SIG-M5 treated with dmso at 0.1 percent for 504 hours (cell line): ENCODE data around the gene IDH3A.
"Not testable (repeated sequence)": the region's sequence is repeated elsewhere in the genome, so short reads cannot be mapped to it uniquely, and the experiment has no call there.

Source experiments
- DNase-seq: peaks from one replicate; lab custom pipeline; 2025; ENCODE audit not compliant: unreplicated experiment; lab: John Stamatoyannopoulos, UW

Gene IDH3A

DNA sequence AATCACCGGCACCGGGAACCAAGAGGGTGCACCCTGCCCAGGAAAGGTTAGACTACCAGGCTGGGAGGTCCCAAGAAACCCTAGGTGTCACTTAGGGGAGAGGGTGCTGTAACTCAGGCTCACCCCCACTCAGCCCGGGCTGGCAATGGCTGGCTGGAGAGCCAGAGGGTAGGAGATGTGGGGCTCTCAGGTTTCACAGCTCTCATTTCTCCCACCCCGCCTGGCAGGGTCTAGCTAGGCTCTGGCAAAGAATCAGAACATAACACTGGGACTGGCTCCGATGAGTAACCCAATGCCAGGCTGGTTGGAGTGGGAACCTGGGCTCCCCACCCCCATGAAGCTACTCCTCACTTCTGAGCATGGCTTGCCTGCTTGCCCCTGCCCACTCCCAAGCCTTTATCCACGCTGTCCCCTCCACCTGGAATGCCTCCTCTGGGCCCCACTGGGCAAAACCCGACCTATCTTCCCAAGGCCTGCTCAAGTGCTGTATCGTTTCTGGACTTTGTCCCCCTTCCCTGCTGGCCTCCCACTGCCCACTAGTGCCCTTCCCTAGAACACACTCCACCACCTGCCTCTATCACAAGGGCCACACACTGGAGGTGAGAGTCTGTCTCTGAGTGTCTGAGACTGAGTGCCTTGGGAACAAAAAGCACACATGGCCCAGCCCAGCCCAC lies 19.9 kb upstream of the IDH3A start:
- no peak for DNase-seq

GRCh38 chr15:78129751-78130287 lies 19.3 kb upstream of the IDH3A start:
- no peak for DNase-seq

- no peak for DNase-seq
Measured at GRCh38 chr15:78130466-78131294, 18.5 kb upstream of the IDH3A start.

GRCh38 chr15:78131295-78132061 lies 17.7 kb upstream of the IDH3A start, which contains the start of gene CIB2:
Gene CIB2, minus strand, starts transcription at chr15:78131445. Its CDS starts 230 bp downstream, at chr15:78131215.
- peak; percentile 40 for DNase-seq

- DNase-seq = no peak
Measured at GRCh38 chr15:78133801-78134200, 15.4 kb upstream of the IDH3A start.

GRCh38 chr15:78139578-78139977 lies 9.6 kb upstream of the IDH3A start:
- DNase-seq = no peak

DNA sequence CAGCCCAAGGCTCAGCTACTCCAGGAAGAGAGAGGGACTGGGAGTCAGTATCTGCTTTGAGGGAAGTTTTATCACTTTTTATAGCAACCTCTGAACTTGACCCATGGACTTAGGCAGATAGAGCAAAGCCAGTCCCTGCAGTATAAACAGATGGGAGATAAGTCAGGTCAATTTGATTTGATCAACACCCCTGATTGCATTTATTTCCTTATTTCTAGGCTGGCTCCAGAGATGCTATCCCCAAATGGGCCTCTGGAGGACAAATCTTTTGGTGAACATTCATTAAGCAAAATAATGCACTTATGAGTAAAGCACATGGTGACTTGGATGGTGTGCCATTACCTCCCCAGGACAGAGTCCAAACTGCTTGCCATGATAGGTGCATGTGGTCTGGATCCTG lies 8.9 kb upstream of the IDH3A start:
- no peak for DNase-seq

- no peak for DNase-seq
Measured at GRCh38 chr15:78142332-78142731, 6.8 kb upstream of the IDH3A start.

GRCh38 chr15:78146425-78147154 lies 2.6 kb upstream of the IDH3A start:
- no peak for DNase-seq

DNA sequence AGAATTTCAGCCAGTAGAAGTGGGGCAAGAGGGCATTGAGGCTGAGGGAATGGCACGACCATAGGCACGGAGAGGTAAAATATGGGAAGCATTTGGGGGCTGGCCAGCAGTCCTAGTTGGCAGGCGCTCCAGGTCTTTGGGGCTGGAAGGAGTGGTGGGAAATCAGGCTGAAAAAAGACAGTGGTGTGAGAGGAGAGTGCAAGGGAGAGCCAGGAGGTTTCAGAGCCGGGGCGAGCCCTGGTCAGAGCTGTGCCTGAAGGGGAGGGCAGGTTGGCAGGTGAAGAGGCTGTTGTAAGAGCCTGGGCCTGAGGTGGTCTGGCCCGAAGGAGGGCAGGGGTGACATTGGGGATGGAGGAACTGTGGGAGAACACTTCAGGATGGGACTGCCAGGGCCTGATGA lies 1.6 kb upstream of the IDH3A start:
- DNase-seq = no peak

DNA sequence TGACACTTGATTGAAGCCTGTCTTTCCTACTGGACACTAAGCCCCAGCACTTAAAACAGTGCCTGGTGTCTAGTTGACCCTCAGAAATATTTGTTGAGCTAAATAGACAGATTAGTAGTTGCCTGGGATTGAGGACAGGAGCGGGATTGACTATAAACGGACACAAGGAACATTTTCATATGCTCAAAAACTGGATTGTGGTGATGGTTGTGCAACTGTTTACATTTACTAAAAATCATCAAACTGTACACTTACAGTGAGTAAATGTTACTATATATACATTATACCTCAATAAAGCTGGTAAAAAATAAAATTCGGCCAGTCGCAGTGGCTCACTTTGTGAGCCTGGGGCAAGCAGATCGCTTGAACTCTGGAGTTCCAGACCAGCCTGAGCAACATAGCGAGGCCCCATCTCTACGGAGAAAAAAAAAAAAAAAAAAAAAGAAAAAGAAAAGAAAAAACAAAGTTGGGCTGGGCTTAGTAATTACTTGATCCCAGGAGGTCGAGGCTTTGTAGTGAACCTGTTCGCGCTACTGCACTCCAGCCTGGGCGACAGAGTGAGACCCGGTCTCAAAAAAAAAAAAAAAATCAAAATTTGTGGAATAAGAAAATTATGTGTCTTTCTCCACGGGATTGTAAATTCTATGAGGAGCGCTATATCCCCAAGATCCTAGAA lies 632 bp upstream of the IDH3A start:
- DNase-seq = no peak

DNA sequence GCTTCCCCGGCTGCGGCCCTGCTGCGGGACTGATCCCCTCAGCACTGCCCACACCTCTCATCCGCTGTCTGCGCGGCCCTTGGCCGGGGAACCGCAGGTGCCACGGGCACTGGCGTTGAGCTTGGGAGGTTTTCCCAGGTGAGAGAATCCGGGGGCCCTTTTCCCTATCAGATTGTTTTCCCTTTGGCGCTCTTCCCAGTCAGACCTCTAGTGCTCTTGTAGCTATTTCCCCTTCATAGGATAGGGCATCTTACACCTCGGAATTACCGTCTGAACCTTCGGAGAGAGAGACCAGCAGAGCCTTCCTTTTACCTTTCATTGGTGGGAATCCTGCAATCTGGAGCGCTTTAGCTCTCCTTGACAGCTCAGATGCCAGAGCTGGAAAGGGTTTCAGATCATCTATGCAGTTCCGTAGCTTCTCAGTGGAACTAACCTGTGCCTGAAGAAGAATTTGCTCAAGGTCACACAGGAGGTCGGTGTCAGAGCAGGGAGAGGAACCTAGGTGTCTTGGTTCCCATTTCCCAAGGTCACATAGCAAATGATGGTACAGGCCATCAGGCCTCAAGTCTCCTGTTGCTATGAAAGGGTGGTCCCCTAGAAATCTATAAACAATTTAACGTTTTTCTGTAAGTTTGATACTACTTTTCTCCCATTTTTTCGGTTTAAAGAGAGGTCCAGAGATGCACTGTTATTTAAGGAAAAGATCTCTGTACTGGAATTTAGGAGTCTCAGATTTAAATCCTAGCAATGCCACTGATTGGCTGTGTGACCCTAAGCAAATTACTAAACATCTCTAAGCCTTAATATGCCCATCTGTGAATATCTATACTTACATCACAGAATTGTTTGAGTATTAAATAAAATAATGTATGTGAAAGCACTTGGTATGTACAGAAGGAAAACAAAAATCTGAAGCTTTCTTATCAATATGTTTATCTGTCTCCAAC lies 916 bp downstream of the IDH3A start:
- no peak for DNase-seq

DNA sequence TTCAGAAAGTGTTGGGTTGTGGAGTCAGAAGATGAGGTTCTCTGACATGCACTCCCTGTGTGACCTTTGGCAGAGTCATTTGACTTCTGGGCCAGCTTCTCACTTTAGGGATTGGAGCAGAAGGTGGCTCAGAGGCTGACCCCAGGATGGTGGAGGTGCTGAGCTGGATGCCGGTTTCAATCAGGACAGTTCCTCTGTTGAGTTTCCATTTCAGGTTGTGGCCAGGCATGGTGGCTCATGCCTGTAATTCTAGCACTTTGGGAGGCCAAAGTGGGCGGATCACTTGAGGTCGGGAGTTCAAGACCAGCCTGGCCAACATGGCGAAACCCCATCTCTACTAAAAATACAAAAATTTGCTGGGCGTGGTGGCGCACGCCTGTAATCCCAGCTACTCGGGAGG lies 1.9 kb downstream of the IDH3A start:
- not testable (repeated sequence) for DNase-seq

GRCh38 chr15:78154955-78155354 lies 5.8 kb downstream of the IDH3A start:
- no peak for DNase-seq

- no peak for DNase-seq
Measured at GRCh38 chr15:78155355-78155939, 6.3 kb downstream of the IDH3A start.

DNA sequence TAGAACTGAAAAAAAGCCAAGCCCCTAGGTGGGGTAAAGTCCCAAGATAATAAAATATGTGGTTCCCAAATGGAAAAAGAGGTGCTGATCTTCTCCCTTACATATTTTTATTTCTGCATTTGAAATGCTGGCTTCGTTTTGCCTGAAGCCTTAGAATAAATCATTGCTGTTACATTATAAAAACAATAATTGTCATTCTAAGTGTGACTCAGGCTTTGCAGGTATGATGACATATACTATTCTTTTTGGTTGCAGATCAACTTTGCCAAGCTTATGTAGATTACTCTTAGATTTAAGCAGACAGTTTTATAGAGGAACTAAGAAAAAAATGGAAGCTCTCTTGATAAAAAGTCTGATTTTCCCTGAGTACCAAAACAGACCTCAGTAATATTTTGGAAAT lies 7.5 kb downstream of the IDH3A start:
- DNase-seq = no peak

- no peak for DNase-seq
Measured at GRCh38 chr15:78157203-78157602, 8.0 kb downstream of the IDH3A start.

DNA sequence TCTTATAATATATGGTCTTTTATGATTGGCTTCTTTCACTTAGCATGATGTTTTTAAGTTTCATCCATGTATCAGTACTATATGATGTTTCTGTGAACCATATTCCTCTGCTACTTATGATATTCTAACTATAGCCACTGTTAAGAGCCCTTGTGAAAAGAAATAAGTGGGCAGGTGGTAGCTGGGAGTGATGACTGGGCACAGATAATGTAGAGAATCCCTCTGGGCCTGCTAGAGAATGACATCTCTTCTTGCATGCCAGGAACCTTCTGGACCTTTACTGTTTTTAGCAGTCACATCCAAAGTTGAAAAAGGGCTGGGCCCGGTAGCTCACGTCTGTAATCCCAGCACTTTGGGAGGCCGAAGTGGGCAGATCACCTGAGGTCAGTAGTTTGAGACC lies 10.2 kb downstream of the IDH3A start:
- no peak for DNase-seq

- DNase-seq = no peak
Measured at GRCh38 chr15:78162038-78162437, 12.9 kb downstream of the IDH3A start.
